BE2C (cell line): ENCODE data around the gene NOL7.

Experiments
- DNase-seq: peaks from one replicate; pipeline ENCODE4 v3.0.0-alpha.2; 2020
- H3K27me3 ChIP-seq: fragments of 250-450 bp; sonication (Bioruptor Pico); 2 replicates; pipeline ENCODE4 v1.5.1; 2020; ENCODE audit warnings: mild to moderate bottlenecking
- H3K36me3 ChIP-seq: fragments of 250-450 bp; sonication (Bioruptor Pico); 2 replicates; pipeline ENCODE4 v1.5.1; 2020; ENCODE audit warnings: mild to moderate bottlenecking
- H3K4me1 ChIP-seq: fragments of 250-450 bp; sonication (Bioruptor Pico); 2 replicates; pipeline ENCODE4 v1.5.1; 2020
- H3K4me3 ChIP-seq: 2 replicates; pipeline ENCODE4 v1.5.1; 2011; ENCODE audit warnings: low read depth, low read length
- H3K9me3 ChIP-seq: fragments of 250-450 bp; sonication (Bioruptor Pico); 2 replicates; pipeline ENCODE4 v1.5.1; 2020
- TF ChIP-seq, protein P1 (sequence below): IDR thresholded peaks from 2 replicates; pipeline ENCODE4 v1.5.1; 2012; ENCODE audit warnings: mild to moderate bottlenecking, low read depth, low read length

The NOL7 gene

DNA sequence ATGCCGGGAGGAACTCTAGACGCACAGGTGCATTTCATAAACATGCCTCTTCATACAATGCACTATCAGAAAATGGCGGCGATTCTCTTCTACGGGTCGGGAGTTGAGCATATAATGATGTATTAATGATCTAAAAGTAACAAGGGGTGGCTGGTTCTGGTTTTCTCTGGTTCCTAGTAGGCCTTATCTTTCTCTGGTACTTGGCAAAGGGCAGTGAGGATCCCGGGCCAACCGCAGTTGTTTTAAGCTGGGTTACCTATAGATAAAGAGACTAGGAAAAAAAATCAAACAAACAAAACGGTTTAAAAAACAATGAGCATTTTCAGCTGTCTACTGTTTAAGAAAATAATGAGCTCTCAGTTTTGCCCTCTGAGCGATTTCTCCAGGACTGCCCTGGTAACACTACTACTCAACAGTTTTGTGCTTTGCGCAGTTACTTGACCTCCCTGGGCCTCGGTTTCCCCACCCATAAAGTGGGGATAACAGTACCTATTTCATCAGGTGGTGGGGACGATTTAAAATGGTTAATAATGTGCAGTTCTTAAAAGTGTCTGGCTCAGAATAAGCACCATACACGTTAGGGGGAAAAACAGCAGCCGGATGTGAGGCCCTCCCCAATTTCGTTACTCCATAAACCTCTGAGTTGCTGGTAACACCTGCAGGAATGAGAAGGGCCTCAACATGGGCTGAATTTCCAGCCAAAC lies 42.0 kb upstream of the NOL7 start:
- Histone ChIP-seq H3K4me3 (peak overlapping the region; percentile 87), H3K27me3 (no peaks in the 10 kb centered on the region), H3K9me3 (no peaks in the 10 kb centered on the region), H3K4me1 (no peaks in the 10 kb centered on the region), H3K36me3 (no peaks in the 10 kb centered on the region)
- TF ChIP-seq, protein P1, sequence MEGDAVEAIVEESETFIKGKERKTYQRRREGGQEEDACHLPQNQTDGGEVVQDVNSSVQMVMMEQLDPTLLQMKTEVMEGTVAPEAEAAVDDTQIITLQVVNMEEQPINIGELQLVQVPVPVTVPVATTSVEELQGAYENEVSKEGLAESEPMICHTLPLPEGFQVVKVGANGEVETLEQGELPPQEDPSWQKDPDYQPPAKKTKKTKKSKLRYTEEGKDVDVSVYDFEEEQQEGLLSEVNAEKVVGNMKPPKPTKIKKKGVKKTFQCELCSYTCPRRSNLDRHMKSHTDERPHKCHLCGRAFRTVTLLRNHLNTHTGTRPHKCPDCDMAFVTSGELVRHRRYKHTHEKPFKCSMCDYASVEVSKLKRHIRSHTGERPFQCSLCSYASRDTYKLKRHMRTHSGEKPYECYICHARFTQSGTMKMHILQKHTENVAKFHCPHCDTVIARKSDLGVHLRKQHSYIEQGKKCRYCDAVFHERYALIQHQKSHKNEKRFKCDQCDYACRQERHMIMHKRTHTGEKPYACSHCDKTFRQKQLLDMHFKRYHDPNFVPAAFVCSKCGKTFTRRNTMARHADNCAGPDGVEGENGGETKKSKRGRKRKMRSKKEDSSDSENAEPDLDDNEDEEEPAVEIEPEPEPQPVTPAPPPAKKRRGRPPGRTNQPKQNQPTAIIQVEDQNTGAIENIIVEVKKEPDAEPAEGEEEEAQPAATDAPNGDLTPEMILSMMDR, result no peak
- no peak for DNase-seq

DNA sequence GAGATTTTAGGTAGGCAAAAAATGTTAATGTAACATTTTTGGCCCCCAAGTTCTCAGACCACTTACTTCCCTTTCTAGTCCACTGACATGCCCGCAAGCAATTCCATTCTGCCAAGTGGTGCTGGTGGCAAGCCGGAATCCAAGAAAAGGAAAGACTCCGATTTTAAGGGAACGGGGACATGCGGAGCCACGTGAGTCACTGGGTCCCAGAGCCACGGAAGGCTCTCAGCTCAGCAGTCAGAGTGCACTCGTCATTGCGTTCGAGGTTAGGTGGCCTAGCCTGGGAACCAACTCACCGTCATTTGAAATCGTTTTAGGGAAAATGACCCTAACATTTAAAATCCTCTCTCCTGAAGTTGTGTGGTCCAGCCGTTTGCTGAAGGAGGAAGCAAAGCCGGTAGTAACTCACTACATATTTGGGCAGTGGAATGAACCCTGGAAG lies 41.4 kb upstream of the NOL7 start:
- no peaks in the 10 kb centered on the region for H3K36me3 ChIP-seq
- TF ChIP-seq, protein P1, result no peak
- no peak for DNase-seq
- H3K9me3 ChIP-seq, result no peaks in the 10 kb centered on the region
- peak overlapping the region; percentile 87 for H3K4me3 ChIP-seq
- no peaks in the 10 kb centered on the region for H3K4me1 ChIP-seq
- no peaks in the 10 kb centered on the region for H3K27me3 ChIP-seq

DNA sequence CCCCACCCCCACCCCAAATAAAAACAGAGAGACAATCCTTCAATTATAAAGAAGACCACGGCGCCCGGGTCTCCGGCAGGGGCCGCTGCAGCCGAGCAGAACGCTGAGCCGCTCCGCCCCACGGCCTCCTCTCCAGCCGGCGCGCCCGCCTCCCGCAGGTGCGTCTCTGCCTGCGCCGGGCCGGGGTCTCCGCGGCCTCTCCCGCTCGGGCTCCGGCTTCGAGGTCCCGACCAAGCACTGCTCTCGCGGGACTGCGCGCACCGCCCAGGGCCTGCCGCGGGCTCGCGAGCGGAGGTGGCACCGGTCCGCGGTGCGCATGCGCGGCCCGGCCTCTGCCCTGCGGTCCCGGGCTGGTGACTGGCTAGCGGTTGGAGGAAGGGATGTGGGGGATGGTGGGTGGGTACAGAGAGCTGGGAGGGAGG lies 41.0 kb upstream of the NOL7 start:
- no peaks in the 10 kb centered on the region for H3K4me1 ChIP-seq
- DNase-seq, result peak; percentile 96
- TF ChIP-seq, protein P1, result peak; percentile 48

DNA sequence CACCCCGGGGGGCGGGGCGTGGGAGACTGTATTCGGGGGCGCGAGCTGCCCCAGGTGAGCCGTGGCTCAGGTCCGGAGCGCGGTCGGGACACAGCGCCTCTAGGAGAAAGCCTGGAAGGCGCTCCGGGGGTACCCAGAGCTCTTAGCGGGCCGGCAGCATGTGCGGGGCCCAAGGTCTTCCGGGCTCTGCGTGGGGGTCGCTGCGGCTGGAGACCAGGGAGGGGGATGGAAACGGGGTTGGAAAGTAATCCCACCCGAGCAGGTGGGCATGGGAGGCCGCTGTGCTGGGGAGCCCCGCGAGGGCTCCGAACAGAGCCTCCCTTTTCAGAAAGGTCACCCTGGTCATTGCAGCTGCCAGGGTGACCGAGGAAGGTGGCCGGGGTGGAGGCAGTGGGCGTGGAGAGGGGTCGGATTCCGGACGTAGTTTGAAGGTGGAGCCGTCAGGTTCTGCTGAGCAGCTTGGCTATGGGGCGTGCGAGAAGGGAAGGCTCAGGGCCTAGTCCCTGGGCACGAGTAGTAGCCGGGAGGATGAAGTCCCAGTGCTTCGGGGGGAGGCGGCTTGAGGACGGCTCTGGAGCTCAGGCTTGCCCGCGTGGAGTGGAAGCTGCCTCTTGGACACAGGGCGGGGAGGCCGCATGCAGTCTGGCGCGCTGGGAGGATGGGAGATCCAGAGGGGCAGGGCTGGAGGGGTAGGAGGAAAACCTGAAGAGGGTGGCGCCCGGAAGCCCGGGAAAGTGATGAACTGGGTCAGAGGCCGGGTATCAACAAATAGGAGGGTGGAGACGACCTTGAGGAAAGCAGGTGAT lies 40.4 kb upstream of the NOL7 start, which contains the start of gene SIRT5:
Gene SIRT5 (plus strand): TSS at position 31 of the 806 bp plus-strand sequence. CDS start 9,510 bp downstream, outside the sequence.
- TF ChIP-seq, protein P1, result no peak
- Histone ChIP-seq H3K4me1 (no peaks in the 10 kb centered on the region), H3K36me3 (no peaks in the 10 kb centered on the region), H3K27me3 (no peaks in the 10 kb centered on the region), H3K4me3 (peak within 1 kb of the TSS; percentile 87), H3K9me3 (no peaks in the 10 kb centered on the region)
- DNase-seq, result peak; percentile 80

More for the DNA sequence above, 41.0 kb upstream of the NOL7 start:
- no peaks in the 10 kb centered on the region for H3K9me3 ChIP-seq
- no peaks in the 10 kb centered on the region for H3K27me3 ChIP-seq
- H3K36me3 ChIP-seq, result no peaks in the 10 kb centered on the region
- peak overlapping the region; percentile 87 for H3K4me3 ChIP-seq

DNA sequence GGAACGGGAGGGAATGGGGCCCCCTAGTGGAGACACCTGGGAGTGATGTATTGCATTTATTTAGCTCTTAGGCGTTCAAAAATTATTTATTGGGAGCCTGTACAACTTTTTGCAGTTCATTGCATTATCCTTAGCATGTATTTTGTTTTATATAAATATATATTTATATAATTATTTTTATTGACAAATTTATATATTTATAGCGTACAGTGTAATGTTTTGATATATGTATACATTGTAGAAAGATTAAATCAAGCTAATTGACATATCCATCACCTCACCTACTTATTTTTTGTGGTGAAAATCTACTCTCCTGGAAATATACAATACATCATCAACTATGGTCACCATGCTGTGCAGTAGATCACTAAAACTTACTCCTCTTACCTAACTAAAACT lies 39.8 kb upstream of the NOL7 start:
- DNase-seq, result no peak
- no peaks in the 10 kb centered on the region for H3K4me1 ChIP-seq
- no peaks in the 10 kb centered on the region for H3K27me3 ChIP-seq
- TF ChIP-seq, protein P1, result peak; percentile 81
- H3K9me3 ChIP-seq, result no peaks in the 10 kb centered on the region
- H3K36me3 ChIP-seq, result no peaks in the 10 kb centered on the region
- peak overlapping the region; percentile 87 for H3K4me3 ChIP-seq

DNA sequence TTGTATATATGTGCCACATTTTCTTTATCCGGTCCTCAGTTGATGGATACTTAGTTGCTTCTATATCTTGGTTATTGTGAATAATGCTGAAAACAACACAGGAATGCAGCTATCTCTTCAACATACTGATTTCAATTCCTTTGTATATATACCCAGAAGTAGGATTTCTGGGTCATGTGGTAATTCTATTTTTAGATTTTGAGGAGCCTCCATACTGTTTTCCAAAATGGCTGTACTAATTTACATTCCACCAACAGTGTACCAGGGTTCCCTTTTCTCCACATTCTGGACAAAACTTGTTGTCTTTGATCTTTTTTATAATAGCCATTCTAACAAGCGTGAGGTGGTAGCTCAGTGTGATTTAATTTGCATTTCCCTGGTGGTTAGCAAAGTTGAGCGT lies 39.1 kb upstream of the NOL7 start:
- Histone ChIP-seq H3K4me1 (no peaks in the 10 kb centered on the region), H3K36me3 (no peaks in the 10 kb centered on the region), H3K4me3 (no peak overlapping the region), H3K27me3 (no peaks in the 10 kb centered on the region), H3K9me3 (no peaks in the 10 kb centered on the region)
- TF ChIP-seq, protein P1, result no peak
- DNase-seq, result no peak
